WTC11 (cell line): ENCODE results near the gene UBE2G1.

Source experiments
- CTCF ChIP-seq: fragments of 200-600 bp; IDR thresholded peaks from 2 replicates; pipeline ENCODE4 v1.8.0; 2022; ENCODE audit warnings: antibody characterized with exemption
- USF2 ChIP-seq: sonication (generic); formaldehyde crosslinking; IDR thresholded peaks from 2 replicates; pipeline ENCODE4 v1.8.1; 2023; ENCODE audit warnings: mild to moderate bottlenecking, missing genetic modification reagents, moderate library complexity

- TF ChIP-seq CTCF (no peak), USF2 (CRISPR knock-in tag) (peak; percentile 70)
Measured at GRCh38 chr17:4365103-4365627, 1.3 kb downstream of the UBE2G1 start.
